Tibial nerve (tissue), 4 donors: ENCODE results near the gene CITED4. TPM values are rescaled to one million over a fixed set of nuclear protein-coding genes. Genes with fewer than 3 reads are reported as not detected.

Experiments
- DNase-seq, 2 donors: peaks; one replicate each; pipeline ENCODE4 v3.0.0-alpha.2; 2019; ENCODE audit warnings: low spot score in 2 of 2
- H3K27ac ChIP-seq, 4 donors: fragments of 200-600 bp; sonication (generic) in 3 of 4; one replicate each; pipeline ENCODE4 v1.5.1; 2017 to 2019; ENCODE audit warnings: mild to moderate bottlenecking in 1 of 4
- H3K27me3 ChIP-seq, 2 donors: fragments of 200-600 bp; sonication (generic) in 1 of 2; one replicate each; pipeline versions ENCODE4 v1.5.1 to v1.6.0; 2017 to 2019
- H3K36me3 ChIP-seq, 3 donors: fragments of 200-600 bp; sonication (generic); one replicate each; pipeline ENCODE4 v1.5.1; 2018 to 2019
- H3K4me1 ChIP-seq, 4 donors: fragments of 200-600 bp; sonication (generic) in 3 of 4; one replicate each; pipeline ENCODE4 v1.5.1; 2017 to 2019
- H3K4me3 ChIP-seq, 4 donors: fragments of 200-600 bp; sonication (generic) in 3 of 4; one replicate each; pipeline ENCODE4 v1.5.1; 2017 to 2019; ENCODE audit warnings: mild to moderate bottlenecking in 1 of 4, moderate library complexity in 1 of 4
- H3K9me3 ChIP-seq, 4 donors: fragments of 200-600 bp; sonication (generic) in 3 of 4; one replicate each; pipeline ENCODE4 v1.5.1; 2017 to 2019
- EP300 ChIP-seq, 2 donors: sonication (generic); formaldehyde crosslinking; IDR thresholded peaks; one replicate each; pipeline ENCODE4 v1.6.1; 2017; ENCODE audit warnings: antibody characterized with exemption in 2 of 2, mild to moderate bottlenecking in 1 of 2
- POLR2A ChIP-seq, 2 donors: fragments of 450-650 bp; IDR thresholded peaks; one replicate each; pipeline ENCODE4 v1.6.1; 2017; ENCODE audit warnings: antibody characterized with exemption in 2 of 2, mild to moderate bottlenecking in 2 of 2, moderate library complexity in 2 of 2
- WGBS, 2 donors: methylation state at CpG; one replicate each; pipeline ENCODE4 v1.1.5; 2018; 5-methylcytosine and 5-hydroxymethylcytosine counted together
- total RNA-seq, 4 donors: library from RNA; depleted of rRNA; stranded (reverse); fragments of >200 nt; gene quantifications; one replicate each; pipeline ENCODE4 v1.1.0, GENCODE V29; 2016
- TF ChIP-seq, protein P1 (sequence below), 5 experiments: fragments of 200-600 bp in 3 of 5; fragments of 450-650 bp in 2 of 5; sonication (generic) in 3 of 5; IDR thresholded peaks; one replicate each; pipeline ENCODE4 v1.5.1; 2016 to 2019; ENCODE audit warnings: antibody characterized with exemption in 5 of 5, mild to moderate bottlenecking in 3 of 5, moderate library complexity in 2 of 5

The CITED4 gene
- total RNA-seq, 4 donors from 2014 or later = 6.0 to 20.3 (median 13.4) TPM

DNA sequence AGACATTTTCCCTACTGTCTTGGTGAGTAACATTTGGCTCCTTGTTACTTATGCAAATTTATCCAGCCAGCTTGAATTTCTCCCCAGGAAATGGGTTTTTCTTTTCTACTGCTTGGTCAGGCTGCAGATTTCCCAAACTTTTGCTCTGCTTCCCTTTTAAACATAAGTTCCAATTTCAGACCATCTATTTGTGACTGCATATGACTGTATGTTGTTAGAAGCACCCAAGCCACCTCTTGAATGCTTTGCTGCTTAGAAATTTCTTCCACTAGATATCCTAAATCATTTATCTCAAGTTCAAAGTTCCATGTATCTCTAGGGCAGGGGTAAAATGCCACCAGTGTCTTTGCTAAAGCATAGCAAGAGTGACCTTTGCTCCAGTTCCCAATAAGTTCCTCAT lies 32.3 kb upstream of the CITED4 start:
- Histone ChIP-seq H3K27ac (no peak overlapping the region), H3K27me3 (no peaks in the 10 kb centered on the region), H3K9me3 (peaks cover 0 to 22% (median 3%) of the 10 kb centered on the region in 4 donors), H3K4me3 (no peak overlapping the region), H3K4me1 (no peaks in the 10 kb centered on the region), H3K36me3 (no peaks in the 10 kb centered on the region)
- DNase-seq = no peak
- TF ChIP-seq, protein P1, sequence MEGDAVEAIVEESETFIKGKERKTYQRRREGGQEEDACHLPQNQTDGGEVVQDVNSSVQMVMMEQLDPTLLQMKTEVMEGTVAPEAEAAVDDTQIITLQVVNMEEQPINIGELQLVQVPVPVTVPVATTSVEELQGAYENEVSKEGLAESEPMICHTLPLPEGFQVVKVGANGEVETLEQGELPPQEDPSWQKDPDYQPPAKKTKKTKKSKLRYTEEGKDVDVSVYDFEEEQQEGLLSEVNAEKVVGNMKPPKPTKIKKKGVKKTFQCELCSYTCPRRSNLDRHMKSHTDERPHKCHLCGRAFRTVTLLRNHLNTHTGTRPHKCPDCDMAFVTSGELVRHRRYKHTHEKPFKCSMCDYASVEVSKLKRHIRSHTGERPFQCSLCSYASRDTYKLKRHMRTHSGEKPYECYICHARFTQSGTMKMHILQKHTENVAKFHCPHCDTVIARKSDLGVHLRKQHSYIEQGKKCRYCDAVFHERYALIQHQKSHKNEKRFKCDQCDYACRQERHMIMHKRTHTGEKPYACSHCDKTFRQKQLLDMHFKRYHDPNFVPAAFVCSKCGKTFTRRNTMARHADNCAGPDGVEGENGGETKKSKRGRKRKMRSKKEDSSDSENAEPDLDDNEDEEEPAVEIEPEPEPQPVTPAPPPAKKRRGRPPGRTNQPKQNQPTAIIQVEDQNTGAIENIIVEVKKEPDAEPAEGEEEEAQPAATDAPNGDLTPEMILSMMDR (IDR thresholded peaks at IDR 0.05) = no peak
- TF ChIP-seq EP300 (IDR thresholded peaks at IDR 0.05) (no peak), POLR2A (IDR thresholded peaks at IDR 0.05) (no peak)

DNA sequence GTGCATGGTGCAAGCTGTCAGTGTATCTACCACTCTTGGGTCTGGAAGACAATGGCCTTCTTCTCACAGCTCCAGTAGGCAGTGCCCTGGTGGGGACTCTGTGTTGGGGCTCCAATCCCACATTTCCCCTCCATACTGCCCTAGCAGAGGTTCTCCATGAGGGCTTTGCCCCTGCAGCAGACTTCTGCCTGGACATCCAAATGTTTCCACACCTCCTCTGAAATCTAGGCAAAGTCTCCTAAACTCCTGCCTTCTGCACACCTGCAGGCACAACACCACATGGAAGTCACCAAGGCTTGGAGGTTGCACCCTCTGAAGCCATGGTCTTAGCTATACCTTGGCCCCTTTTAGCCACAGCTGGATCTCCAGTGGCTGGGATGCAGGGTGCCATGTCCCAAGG lies 31.8 kb upstream of the CITED4 start:
- no peaks in the 10 kb centered on the region for H3K4me1 ChIP-seq
- no peak for DNase-seq
- no peaks in the 10 kb centered on the region for H3K36me3 ChIP-seq
- peaks cover 0 to 22% (median 3%) of the 10 kb centered on the region in 4 donors for H3K9me3 ChIP-seq
- H3K27ac ChIP-seq = no peak overlapping the region
- H3K4me3 ChIP-seq = no peak overlapping the region
- TF ChIP-seq, protein P1 (IDR thresholded peaks at IDR 0.05) = no peak
- no peak for TF ChIP-seq POLR2A (IDR thresholded peaks at IDR 0.05)
- TF ChIP-seq EP300 (IDR thresholded peaks at IDR 0.05) = no peak
- no peaks in the 10 kb centered on the region for H3K27me3 ChIP-seq

DNA sequence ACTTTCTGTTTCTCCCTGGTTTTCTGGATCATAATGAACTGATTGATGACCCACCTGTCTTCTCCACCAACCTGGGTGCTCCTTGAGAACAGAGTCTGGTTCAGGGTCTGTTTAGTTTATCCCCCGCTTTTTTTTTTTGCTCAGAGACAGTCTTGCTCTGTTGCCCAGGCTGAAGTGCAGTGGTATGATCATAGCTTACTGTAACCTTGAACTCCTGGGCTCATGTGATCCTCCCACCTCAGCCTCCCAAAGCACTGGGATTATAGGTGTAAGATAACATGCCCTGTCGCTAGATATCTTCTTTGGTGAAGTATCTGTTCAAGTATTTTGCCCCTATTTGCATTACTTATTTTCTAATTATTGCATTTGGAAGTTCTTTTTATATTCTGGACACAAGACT lies 30.2 kb upstream of the CITED4 start:
- Histone ChIP-seq H3K4me3 (no peak overlapping the region), H3K9me3 (peaks cover 0 to 22% (median 3%) of the 10 kb centered on the region in 4 donors), H3K27me3 (no peaks in the 10 kb centered on the region), H3K4me1 (no peaks in the 10 kb centered on the region), H3K36me3 (no peaks in the 10 kb centered on the region), H3K27ac (no peak overlapping the region)
- 87 to 89% methylated on average over 2 of the region's 2 CpGs for WGBS, 2 donors
- no peak for TF ChIP-seq POLR2A (IDR thresholded peaks at IDR 0.05)
- TF ChIP-seq EP300 (IDR thresholded peaks at IDR 0.05) = no peak
- TF ChIP-seq, protein P1 (IDR thresholded peaks at IDR 0.05) = no peak
- no peak for DNase-seq

DNA sequence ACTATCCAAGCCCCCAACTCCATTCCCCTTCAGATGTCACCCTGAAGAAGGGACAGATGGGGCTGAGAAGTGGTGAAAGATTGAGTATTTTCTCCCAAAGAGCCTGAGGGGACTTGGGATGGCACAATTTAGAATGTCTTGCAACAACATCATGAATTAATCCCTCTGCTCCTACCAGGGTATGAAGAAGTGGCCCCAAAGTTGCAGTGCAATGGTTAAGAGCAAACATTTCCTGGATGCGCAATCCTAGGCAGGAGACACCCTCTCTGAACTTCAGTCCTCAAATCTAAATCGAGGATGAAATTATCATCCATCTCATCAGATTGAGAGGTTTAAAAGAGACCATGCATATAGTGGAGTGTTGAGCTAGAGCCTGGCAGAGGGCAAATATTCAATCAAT lies 28.6 kb upstream of the CITED4 start:
- TF ChIP-seq, protein P1 (IDR thresholded peaks at IDR 0.05) = no peak
- no peak for TF ChIP-seq POLR2A (IDR thresholded peaks at IDR 0.05)
- no peak for TF ChIP-seq EP300 (IDR thresholded peaks at IDR 0.05)
- Histone ChIP-seq H3K36me3 (no peaks in the 10 kb centered on the region), H3K4me1 (no peaks in the 10 kb centered on the region), H3K4me3 (no peak overlapping the region), H3K27me3 (peaks cover 0 to 9% of the 10 kb centered on the region in 2 donors), H3K27ac (no peak overlapping the region), H3K9me3 (peaks cover 0 to 22% (median 3%) of the 10 kb centered on the region in 4 donors)
- 87 to 88% methylated on average over 2 of the region's 2 CpGs for WGBS, 2 donors
- DNase-seq = no peak

DNA sequence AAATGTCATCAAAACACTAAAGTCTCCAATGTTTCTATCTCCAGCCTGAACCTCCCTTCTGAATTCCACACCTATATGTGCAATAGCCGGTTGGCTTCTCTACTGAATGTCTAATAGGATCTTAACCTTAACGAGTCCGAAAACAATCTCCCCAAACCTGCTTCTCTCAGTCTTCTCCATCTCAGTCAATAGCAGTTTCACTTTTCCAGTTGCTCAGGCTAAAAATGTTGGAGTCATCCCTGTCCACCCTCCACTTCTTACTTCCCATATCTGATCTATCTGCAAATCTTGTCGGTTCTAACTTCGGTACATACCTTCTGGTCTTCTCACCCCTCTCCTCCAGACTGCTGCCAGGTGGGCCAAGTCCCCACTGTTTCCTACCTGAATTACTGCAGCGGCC lies 25.5 kb upstream of the CITED4 start:
- no peaks in the 10 kb centered on the region for H3K36me3 ChIP-seq
- peaks cover 0 to 10% (median 3%) of the 10 kb centered on the region in 4 donors for H3K4me1 ChIP-seq
- H3K27ac ChIP-seq = no peak overlapping the region
- peaks cover 0 to 41% of the 10 kb centered on the region in 2 donors for H3K27me3 ChIP-seq
- WGBS, 2 donors = 94 to 95% methylated on average over 6 of the region's 6 CpGs
- H3K9me3 ChIP-seq = no peaks in the 10 kb centered on the region
- TF ChIP-seq, protein P1 (IDR thresholded peaks at IDR 0.05) = no peak
- TF ChIP-seq EP300 (IDR thresholded peaks at IDR 0.05) (no peak), POLR2A (IDR thresholded peaks at IDR 0.05) (no peak)
- H3K4me3 ChIP-seq = no peak overlapping the region
- no peak for DNase-seq
